ENCODE results near the gene FAM156A.

DNA sequence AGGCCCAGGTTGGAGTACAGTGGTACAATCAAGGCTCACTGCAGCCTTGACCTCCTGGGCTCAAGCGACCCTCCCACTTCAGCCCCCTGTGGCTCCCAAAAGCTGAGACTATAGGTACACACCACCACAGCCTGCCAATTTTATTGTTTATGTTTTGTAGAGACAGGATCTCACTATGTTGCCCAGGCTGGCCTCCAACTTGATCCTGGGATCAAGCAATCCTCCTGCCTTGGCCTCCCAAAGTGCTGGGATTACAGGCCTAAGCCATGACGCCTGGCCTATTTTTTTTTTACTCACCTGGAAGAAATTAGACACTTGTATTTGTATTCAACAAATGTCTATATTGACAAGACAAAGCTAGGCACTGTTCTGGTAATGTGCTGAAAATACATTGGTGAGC, 25.1 kb downstream of the FAM156A start:
- TF ChIP-seq, protein P1, sequence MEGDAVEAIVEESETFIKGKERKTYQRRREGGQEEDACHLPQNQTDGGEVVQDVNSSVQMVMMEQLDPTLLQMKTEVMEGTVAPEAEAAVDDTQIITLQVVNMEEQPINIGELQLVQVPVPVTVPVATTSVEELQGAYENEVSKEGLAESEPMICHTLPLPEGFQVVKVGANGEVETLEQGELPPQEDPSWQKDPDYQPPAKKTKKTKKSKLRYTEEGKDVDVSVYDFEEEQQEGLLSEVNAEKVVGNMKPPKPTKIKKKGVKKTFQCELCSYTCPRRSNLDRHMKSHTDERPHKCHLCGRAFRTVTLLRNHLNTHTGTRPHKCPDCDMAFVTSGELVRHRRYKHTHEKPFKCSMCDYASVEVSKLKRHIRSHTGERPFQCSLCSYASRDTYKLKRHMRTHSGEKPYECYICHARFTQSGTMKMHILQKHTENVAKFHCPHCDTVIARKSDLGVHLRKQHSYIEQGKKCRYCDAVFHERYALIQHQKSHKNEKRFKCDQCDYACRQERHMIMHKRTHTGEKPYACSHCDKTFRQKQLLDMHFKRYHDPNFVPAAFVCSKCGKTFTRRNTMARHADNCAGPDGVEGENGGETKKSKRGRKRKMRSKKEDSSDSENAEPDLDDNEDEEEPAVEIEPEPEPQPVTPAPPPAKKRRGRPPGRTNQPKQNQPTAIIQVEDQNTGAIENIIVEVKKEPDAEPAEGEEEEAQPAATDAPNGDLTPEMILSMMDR (conservative IDR thresholded peaks at IDR 0.05): no peak
- TF ChIP-seq EZH2 (IDR thresholded peaks at IDR 0.05; ENCODE audit: low read depth): no peak
